Calu3 (cell line): ENCODE data around the gene GNA14. TPM values are rescaled to one million over a fixed set of nuclear protein-coding genes. Genes with fewer than 3 reads are reported as not detected.

Experiments
- BruUV-seq: library from RNA; stranded (reverse); fragments of 400-500 nt; replicated peaks from 2 replicates; lab custom pipeline; 2021; lab: Mats Ljungman, UMichigan
- CTCF ChIA-PET: fragments of 300-600 bp; sonication (Branson Sonifier 250); formaldehyde crosslinking; loops from one replicate; lab custom pipeline; 2022; ENCODE audit warnings: antibody characterized with exemption; lab: Charles Lee
- DNase-seq: peaks from one replicate; pipeline ENCODE4 v3.0.0; 2022
- H3K27ac Mint-ChIP-seq: one replicate; pipeline ENCODE4 v1.8.0; 2022; ENCODE audit warnings: mixed read lengths; ENCODE audit not compliant: unreplicated experiment
- H3K27me3 Mint-ChIP-seq: one replicate; pipeline ENCODE4 v1.8.0; 2022; ENCODE audit warnings: mixed read lengths; ENCODE audit not compliant: unreplicated experiment
- H3K36me3 Mint-ChIP-seq: one replicate; pipeline ENCODE4 v1.8.0; 2022; ENCODE audit warnings: mild to moderate bottlenecking, moderate library complexity, mixed read lengths; ENCODE audit not compliant: insufficient read depth, unreplicated experiment
- H3K4me1 Mint-ChIP-seq: one replicate; pipeline ENCODE4 v1.8.0; 2022; ENCODE audit warnings: mild to moderate bottlenecking, low read depth, mixed read lengths; ENCODE audit not compliant: unreplicated experiment
- H3K4me3 Mint-ChIP-seq: one replicate; pipeline ENCODE4 v1.8.0; 2022; ENCODE audit warnings: mild to moderate bottlenecking, low read depth, moderate library complexity, mixed read lengths; ENCODE audit not compliant: unreplicated experiment
- H3K9me3 Mint-ChIP-seq: one replicate; pipeline ENCODE4 v1.8.0; 2022; ENCODE audit warnings: low read depth, mixed read lengths; ENCODE audit not compliant: unreplicated experiment
- intact Hi-C: fragments of 100-400 bp; cut with micrococcal nuclease; formaldehyde crosslinking; loops from one replicate; pipeline ENCODE4 v1.10.0; 2022; ENCODE audit not compliant: unreplicated experiment
- total RNA-seq: library from RNA; stranded (reverse); gene quantifications from 2 replicates; pipeline ENCODE4 v1.2.3, GENCODE V29; 2022
- TF ChIP-seq, protein P1 (sequence below): fragments of 200-600 bp; IDR thresholded peaks from one replicate; pipeline ENCODE4 v1.8.0; 2022; ENCODE audit warnings: antibody characterized with exemption; ENCODE audit not compliant: unreplicated experiment

The GNA14 gene
- total RNA-seq, 1 experiment from 2014 or later = not detected

DNA sequence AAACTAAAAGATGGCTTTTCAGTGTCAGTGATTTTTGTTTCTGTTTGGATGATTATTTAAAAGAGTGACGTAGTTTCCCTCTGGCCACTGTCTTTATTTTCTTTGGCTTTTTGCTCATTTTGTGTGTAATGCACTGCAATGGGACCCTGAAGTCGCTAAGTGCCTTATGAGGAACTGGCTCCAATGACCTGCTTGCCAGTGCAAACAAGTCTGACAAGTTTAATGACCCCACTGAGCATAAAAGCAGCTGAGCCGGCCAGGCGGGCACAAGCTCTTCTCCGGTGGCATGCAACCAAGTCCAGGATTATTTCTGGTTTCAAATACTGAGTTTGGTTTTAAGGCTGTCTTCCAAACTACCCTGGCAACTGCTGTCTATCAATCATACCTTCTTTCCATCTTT lies 15.6 kb upstream of the GNA14 start:
- no TSS peak for BruUV-seq
- Mint-ChIP-seq H3K4me1 (peaks cover 27% of the 10 kb centered on the region), H3K4me3 (no peak overlapping the region), H3K27ac (peak overlapping the region; percentile 19), H3K9me3 (no peaks in the 10 kb centered on the region), H3K36me3 (peaks cover 7% of the 10 kb centered on the region), H3K27me3 (no peaks in the 10 kb centered on the region)
- TF ChIP-seq, protein P1, sequence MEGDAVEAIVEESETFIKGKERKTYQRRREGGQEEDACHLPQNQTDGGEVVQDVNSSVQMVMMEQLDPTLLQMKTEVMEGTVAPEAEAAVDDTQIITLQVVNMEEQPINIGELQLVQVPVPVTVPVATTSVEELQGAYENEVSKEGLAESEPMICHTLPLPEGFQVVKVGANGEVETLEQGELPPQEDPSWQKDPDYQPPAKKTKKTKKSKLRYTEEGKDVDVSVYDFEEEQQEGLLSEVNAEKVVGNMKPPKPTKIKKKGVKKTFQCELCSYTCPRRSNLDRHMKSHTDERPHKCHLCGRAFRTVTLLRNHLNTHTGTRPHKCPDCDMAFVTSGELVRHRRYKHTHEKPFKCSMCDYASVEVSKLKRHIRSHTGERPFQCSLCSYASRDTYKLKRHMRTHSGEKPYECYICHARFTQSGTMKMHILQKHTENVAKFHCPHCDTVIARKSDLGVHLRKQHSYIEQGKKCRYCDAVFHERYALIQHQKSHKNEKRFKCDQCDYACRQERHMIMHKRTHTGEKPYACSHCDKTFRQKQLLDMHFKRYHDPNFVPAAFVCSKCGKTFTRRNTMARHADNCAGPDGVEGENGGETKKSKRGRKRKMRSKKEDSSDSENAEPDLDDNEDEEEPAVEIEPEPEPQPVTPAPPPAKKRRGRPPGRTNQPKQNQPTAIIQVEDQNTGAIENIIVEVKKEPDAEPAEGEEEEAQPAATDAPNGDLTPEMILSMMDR = no peak
- peak; percentile 64 for DNase-seq
- intact Hi-C loops = loop anchor here (5.0 to 10.0 kb wide), 2 partner anchors 89 to 451 kb away; no protein-coding TSS in a partner anchor
- CTCF ChIA-PET = interaction anchor here (0.5 to 1.0 kb wide), 2 partner anchors 88 to 120 kb away, joined by 3 to 5 read pairs; no protein-coding TSS in a partner anchor

DNA sequence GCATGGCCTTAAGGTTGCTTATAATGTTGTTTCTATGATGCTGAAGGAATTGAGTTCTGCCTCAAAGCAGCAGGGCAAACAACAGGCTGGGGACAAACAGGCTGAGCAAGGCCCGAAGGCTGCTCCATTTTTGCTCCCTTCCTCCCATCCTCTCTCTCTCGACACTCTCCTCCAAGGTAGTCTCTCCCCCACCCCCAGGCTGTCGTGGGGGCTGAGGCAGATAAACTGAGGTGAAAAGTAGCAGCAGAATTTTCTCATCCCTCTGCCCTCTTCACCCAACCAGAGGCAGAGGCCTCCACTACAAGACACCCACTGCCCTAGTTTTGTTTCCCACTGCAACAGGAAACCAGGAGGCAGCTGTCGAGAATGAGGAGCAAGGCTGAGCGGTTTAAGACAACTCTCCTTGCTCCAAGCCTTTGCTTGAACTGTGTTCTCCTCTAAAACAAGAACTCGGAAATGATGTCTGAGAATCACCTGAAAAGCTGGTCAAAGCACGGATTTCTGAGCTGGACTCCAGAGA lies 13.5 kb upstream of the GNA14 start:
- CTCF ChIA-PET = no interaction called here
- BruUV-seq = no TSS peak
- no peak for DNase-seq
- no peak overlapping the region for H3K27ac Mint-ChIP-seq
- TF ChIP-seq, protein P1 = no peak
- H3K36me3 Mint-ChIP-seq = peaks cover 7% of the 10 kb centered on the region
- peaks cover 18% of the 10 kb centered on the region for H3K4me1 Mint-ChIP-seq
- H3K27me3 Mint-ChIP-seq = no peaks in the 10 kb centered on the region
- H3K4me3 Mint-ChIP-seq = no peak overlapping the region
- intact Hi-C loops = loop anchor here (5.0 to 10.0 kb wide), 2 partner anchors 91 to 453 kb away; no protein-coding TSS in a partner anchor
- no peaks in the 10 kb centered on the region for H3K9me3 Mint-ChIP-seq

DNA sequence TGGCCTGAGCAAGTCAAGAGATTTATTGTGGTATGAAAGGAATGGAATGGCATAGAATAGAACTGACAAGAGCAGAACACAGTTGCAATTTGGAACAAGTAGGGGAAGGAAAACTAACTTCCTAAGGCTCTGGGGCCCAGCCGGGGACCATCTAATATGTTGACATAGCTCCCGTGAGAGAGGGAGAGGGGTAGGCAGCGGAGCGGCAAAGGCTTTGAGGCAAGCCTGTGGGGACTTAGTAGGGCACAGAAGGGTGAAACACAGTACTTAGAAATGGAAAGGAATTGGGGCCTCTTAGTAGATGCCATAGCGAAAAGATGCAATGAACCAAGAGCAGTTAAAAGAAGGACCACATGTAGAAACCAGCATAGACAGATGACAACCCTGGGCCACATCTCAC lies 11.8 kb upstream of the GNA14 start:
- no peak for DNase-seq
- CTCF ChIA-PET = no interaction called here
- TF ChIP-seq, protein P1 = no peak

DNA sequence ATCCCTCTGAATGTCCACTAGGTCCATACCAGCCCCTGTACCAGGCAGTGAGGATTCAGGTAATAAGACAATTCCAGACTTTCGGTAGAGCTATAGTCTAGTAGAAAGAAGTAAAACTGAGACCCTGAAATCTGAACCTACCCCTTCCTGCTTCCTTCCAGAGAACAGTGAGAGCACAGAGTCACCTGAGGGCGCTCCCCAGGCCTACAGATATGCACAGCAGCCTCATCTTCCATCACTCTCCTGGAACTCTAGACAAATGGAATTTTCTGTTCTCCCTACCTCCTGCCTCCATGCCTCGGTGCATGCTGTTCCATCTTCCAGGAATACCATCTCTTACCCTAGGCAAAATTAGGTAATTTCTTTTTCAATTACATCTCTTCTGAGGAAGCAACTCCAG lies 3.1 kb upstream of the GNA14 start:
- H3K27me3 Mint-ChIP-seq = peaks cover 20% of the 10 kb centered on the region
- no peak overlapping the region for H3K4me3 Mint-ChIP-seq
- H3K9me3 Mint-ChIP-seq = no peaks in the 10 kb centered on the region
- no peaks in the 10 kb centered on the region for H3K4me1 Mint-ChIP-seq
- CTCF ChIA-PET = no interaction called here
- no TSS peak for BruUV-seq
- H3K36me3 Mint-ChIP-seq = peaks cover 16% of the 10 kb centered on the region
- intact Hi-C loops = no loop called here
- H3K27ac Mint-ChIP-seq = no peak overlapping the region
- TF ChIP-seq, protein P1 = no peak
- no peak for DNase-seq

More for the DNA sequence above, 11.8 kb upstream of the GNA14 start:
- no peaks in the 10 kb centered on the region for H3K27me3 Mint-ChIP-seq
- H3K27ac Mint-ChIP-seq = no peak overlapping the region
- H3K4me3 Mint-ChIP-seq = no peak overlapping the region
- no peaks in the 10 kb centered on the region for H3K9me3 Mint-ChIP-seq
- intact Hi-C loops = loop anchor here (5.0 to 10.0 kb wide), 2 partner anchors 92 to 455 kb away; no protein-coding TSS in a partner anchor
- peaks cover 14% of the 10 kb centered on the region for H3K4me1 Mint-ChIP-seq
- BruUV-seq = no TSS peak
- peaks cover 7% of the 10 kb centered on the region for H3K36me3 Mint-ChIP-seq
